ENCODE results near the gene CDK6. TPM values are rescaled to one million over a fixed set of nuclear protein-coding genes. Genes with fewer than 3 reads are reported as not detected.
A peak's percentile ranks its signal among the peaks of the same experiment; 100 is the strongest.

CDK6 gene
- total RNA-seq, 1 experiment from 2014 or later = 38.7 TPM

DNA sequence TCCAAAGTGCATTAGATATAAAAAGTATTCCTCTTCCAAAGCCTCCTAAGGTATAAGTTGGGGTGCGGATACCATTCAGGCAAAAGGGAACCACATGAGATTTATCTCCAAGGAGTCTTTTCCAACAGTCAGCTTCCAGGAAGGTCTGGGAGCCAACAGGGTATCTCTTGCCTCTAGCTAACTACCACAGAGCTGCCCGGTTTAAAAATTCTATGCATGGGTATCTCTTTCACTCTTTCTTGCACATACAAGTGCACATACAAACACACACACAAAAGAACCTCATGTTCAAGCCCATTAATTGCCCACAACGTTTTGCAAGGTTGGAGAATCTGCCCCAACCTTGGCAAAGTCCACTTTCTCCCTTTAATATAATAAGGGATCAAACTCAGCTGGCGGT is 80.7 kb downstream of the CDK6 start:
- no peaks in the 10 kb centered on the region for H3K9me3 ChIP-seq (ENCODE audit: low read length)
- no peaks in the 10 kb centered on the region for H3K9me2 ChIP-seq (replicated peaks; ENCODE audit: low read length)
- POLR2A ChIA-PET (ENCODE audit: unreplicated experiment) = no interaction called here
- CTCF ChIA-PET = no interaction called here
- no TSS peak for BruUV-seq (replicated peaks)
- no peaks in the 10 kb centered on the region for H4K20me1 ChIP-seq (ENCODE audit: low read length)
- DNase-seq (no peak), ATAC-seq (no peak)
- no peaks in the 10 kb centered on the region for H3F3A ChIP-seq (ENCODE audit: low read length, unreplicated experiment)
- H3K4me3 ChIP-seq (ENCODE audit: low read length) = no peak overlapping the region
- no peak overlapping the region for H2AFZ ChIP-seq (ENCODE audit: low read length)
- H3K27ac ChIP-seq (ENCODE audit: low read length) = no peak overlapping the region
- H3K4me1 ChIP-seq (ENCODE audit: insufficient read depth, low read length) = peaks cover 34% of the 10 kb centered on the region
- H3K9ac ChIP-seq (ENCODE audit: low read length) = no peak overlapping the region
- TF ChIP-seq EZH2phosphoT487 (IDR thresholded peaks at IDR 0.05; ENCODE audit: borderline replicate concordance, low read length) = no peak
- TF ChIP-seq EZH2 (IDR thresholded peaks at IDR 0.05; ENCODE audit: low read length, unreplicated experiment) = no peak
- TF ChIP-seq, protein P1, sequence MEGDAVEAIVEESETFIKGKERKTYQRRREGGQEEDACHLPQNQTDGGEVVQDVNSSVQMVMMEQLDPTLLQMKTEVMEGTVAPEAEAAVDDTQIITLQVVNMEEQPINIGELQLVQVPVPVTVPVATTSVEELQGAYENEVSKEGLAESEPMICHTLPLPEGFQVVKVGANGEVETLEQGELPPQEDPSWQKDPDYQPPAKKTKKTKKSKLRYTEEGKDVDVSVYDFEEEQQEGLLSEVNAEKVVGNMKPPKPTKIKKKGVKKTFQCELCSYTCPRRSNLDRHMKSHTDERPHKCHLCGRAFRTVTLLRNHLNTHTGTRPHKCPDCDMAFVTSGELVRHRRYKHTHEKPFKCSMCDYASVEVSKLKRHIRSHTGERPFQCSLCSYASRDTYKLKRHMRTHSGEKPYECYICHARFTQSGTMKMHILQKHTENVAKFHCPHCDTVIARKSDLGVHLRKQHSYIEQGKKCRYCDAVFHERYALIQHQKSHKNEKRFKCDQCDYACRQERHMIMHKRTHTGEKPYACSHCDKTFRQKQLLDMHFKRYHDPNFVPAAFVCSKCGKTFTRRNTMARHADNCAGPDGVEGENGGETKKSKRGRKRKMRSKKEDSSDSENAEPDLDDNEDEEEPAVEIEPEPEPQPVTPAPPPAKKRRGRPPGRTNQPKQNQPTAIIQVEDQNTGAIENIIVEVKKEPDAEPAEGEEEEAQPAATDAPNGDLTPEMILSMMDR (conservative IDR thresholded peaks at IDR 0.05; ENCODE audit: low read depth, low read length) = no peak
- intact Hi-C loops (cut with micrococcal nuclease) = no loop called here
- peaks cover 31% of the 10 kb centered on the region for H3K79me2 ChIP-seq (ENCODE audit: low read length)
- peaks cover 11% of the 10 kb centered on the region; the same call in 1 of the 2 replicates for H3K36me3 ChIP-seq (ENCODE audit: low read depth, low read length)
- H3K27me3 ChIP-seq (ENCODE audit: low read length) = no peaks in the 10 kb centered on the region
- H3K4me2 ChIP-seq (ENCODE audit: low read length) = no peak overlapping the region

DNA sequence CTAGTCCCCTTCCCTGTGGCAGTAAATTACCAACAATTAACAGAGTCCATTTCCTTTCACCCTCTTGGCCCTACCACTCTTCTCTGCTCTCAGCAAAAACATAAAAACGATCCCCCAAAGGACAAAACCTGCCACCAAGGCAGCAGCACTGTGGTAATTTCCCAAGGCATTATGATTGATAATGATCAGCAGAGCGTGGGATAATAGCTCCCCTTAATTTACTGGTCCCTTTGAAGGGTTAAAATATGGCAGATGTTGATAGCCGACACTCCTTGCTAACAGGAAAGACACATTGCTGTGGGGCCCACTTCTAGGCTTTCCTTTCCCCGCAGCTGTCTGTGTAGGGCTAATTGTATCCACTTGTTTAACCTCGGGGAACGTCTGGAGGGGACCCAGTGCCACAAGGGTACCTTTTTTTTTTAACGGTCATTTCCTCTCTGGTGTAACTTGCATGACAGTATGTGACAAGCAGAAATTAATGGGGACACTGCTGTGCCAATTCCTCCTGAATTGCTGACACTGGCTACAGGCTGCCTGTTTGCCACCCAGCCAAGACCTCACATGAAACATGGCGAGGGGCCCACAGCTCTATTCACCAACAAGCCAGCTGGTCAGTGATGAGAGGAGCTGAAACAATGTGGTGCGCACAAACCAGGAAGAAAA is 81.3 kb downstream of the CDK6 start:
- no peak overlapping the region for H2AFZ ChIP-seq (ENCODE audit: low read length)
- ChIA-PET CTCF (no interaction called here), POLR2A (ENCODE audit: unreplicated experiment) (no interaction called here)
- DNase-seq (no peak), ATAC-seq (no peak)
- no peak overlapping the region for H3K4me2 ChIP-seq (ENCODE audit: low read length)
- H3K9ac ChIP-seq (ENCODE audit: low read length) = no peak overlapping the region
- BruUV-seq (replicated peaks) = no TSS peak
- no peaks in the 10 kb centered on the region for H3K9me3 ChIP-seq (ENCODE audit: low read length)
- H3F3A ChIP-seq (ENCODE audit: low read length, unreplicated experiment) = no peaks in the 10 kb centered on the region
- no peaks in the 10 kb centered on the region for H3K9me2 ChIP-seq (replicated peaks; ENCODE audit: low read length)
- no peak for TF ChIP-seq EZH2phosphoT487 (IDR thresholded peaks at IDR 0.05; ENCODE audit: borderline replicate concordance, low read length)
- no peak for TF ChIP-seq EZH2 (IDR thresholded peaks at IDR 0.05; ENCODE audit: low read length, unreplicated experiment)
- TF ChIP-seq, protein P1 (conservative IDR thresholded peaks at IDR 0.05; ENCODE audit: low read depth, low read length) = no peak
- no peaks in the 10 kb centered on the region for H4K20me1 ChIP-seq (ENCODE audit: low read length)
- H3K27me3 ChIP-seq (ENCODE audit: low read length) = no peaks in the 10 kb centered on the region
- H3K36me3 ChIP-seq (ENCODE audit: low read depth, low read length) = peaks cover 11% of the 10 kb centered on the region; the same call in 1 of the 2 replicates
- H3K4me3 ChIP-seq (ENCODE audit: low read length) = no peak overlapping the region
- intact Hi-C loops (cut with micrococcal nuclease) = no loop called here
- peaks cover 31% of the 10 kb centered on the region for H3K79me2 ChIP-seq (ENCODE audit: low read length)
- H3K27ac ChIP-seq (ENCODE audit: low read length) = no peak overlapping the region
- H3K4me1 ChIP-seq (ENCODE audit: insufficient read depth, low read length) = peaks cover 40% of the 10 kb centered on the region

- TF ChIP-seq EZH2phosphoT487 (IDR thresholded peaks at IDR 0.05; ENCODE audit: borderline replicate concordance, low read length) (no peak), EZH2 (IDR thresholded peaks at IDR 0.05; ENCODE audit: low read length, unreplicated experiment) (no peak)
- TF ChIP-seq, protein P1 (conservative IDR thresholded peaks at IDR 0.05; ENCODE audit: low read depth, low read length) = no peak
- H3F3A ChIP-seq (ENCODE audit: low read length, unreplicated experiment) = no peaks in the 10 kb centered on the region
- H3K4me3 ChIP-seq (ENCODE audit: low read length) = no peak overlapping the region
- ATAC-seq = no peak
- no peaks in the 10 kb centered on the region for H3K9me2 ChIP-seq (replicated peaks; ENCODE audit: low read length)
- H3K36me3 ChIP-seq (ENCODE audit: low read depth, low read length) = 0 out of 2 replicates have a peak, but pooled peaks cover 5% of the 10 kb centered on the region
- H3K27ac ChIP-seq (ENCODE audit: low read length) = peak overlapping the region; percentile 10; the same call in 1 of the 2 replicates
- no peaks in the 10 kb centered on the region for H4K20me1 ChIP-seq (ENCODE audit: low read length)
- peaks cover 47% of the 10 kb centered on the region for H3K4me1 ChIP-seq (ENCODE audit: insufficient read depth, low read length)
- peak; percentile 42 for DNase-seq
- ChIA-PET CTCF (no interaction called here), POLR2A (ENCODE audit: unreplicated experiment) (no interaction called here)
- intact Hi-C loops (cut with micrococcal nuclease) = no loop called here
- H3K4me2 ChIP-seq (ENCODE audit: low read length) = no peak overlapping the region
- no peak overlapping the region for H3K9ac ChIP-seq (ENCODE audit: low read length)
- H3K79me2 ChIP-seq (ENCODE audit: low read length) = peaks cover 31% of the 10 kb centered on the region
- H2AFZ ChIP-seq (ENCODE audit: low read length) = no peak overlapping the region
- no TSS peak for BruUV-seq (replicated peaks)
- H3K27me3 ChIP-seq (ENCODE audit: low read length) = no peaks in the 10 kb centered on the region
- H3K9me3 ChIP-seq (ENCODE audit: low read length) = no peaks in the 10 kb centered on the region
Observed at GRCh38 chr7:92753614-92754013, 82.8 kb downstream of the CDK6 start.
